Measurements from ENCODE around the gene FBXL19. TPM values are rescaled to one million over a fixed set of nuclear protein-coding genes. Genes with fewer than 3 reads are reported as not detected.

The FBXL19 gene
- total and polyA plus RNA-seq, 9 of the 15 experiments (the other 6 are each of a cell fraction or from before 2014, with no cell fraction given) = 0.13 to 48.0 (median 13.5) TPM; not detected in 1

DNA sequence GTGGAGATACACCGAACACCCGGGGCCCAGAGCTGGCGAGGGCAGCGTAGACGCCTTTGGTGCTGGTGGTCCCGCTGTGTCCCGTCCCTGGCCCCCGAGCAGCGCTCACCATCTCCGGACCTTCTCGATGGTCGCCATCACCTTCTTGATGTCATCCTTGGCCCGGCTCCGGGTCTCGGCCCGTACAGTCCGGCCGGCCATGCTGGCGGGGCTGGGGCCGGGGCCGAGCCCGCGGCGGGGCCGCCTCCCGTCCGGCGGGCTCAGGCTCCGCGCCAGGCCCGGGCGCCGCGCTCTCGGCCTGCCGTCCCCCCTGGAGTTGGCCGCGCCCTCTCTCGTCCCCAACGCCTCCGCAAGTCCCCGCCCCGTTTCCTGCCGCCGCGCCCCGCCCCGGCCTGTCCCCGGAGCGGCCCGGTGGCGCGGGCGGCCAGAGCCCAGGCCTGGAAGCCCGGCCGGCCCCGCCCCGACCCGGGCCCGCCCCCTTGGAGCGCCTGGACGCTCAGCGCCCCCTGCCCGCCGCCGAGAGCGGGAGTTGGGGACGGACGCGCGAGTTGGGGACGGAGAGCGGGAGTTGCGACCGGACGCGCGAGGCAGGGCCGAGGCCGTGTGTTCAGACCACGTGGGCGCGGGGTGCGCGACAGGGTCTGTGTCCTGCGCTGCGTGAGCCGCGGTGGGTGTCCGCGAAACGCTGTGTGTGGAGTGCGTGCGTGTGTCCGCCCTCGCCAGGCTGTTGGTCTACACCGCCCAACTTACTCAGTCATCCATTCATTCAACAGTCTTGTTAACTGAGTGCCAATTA is 29.4 kb upstream of the FBXL19 start, which contains the start of gene BCL7C (continued):
- TF ChIP-seq, protein P1, sequence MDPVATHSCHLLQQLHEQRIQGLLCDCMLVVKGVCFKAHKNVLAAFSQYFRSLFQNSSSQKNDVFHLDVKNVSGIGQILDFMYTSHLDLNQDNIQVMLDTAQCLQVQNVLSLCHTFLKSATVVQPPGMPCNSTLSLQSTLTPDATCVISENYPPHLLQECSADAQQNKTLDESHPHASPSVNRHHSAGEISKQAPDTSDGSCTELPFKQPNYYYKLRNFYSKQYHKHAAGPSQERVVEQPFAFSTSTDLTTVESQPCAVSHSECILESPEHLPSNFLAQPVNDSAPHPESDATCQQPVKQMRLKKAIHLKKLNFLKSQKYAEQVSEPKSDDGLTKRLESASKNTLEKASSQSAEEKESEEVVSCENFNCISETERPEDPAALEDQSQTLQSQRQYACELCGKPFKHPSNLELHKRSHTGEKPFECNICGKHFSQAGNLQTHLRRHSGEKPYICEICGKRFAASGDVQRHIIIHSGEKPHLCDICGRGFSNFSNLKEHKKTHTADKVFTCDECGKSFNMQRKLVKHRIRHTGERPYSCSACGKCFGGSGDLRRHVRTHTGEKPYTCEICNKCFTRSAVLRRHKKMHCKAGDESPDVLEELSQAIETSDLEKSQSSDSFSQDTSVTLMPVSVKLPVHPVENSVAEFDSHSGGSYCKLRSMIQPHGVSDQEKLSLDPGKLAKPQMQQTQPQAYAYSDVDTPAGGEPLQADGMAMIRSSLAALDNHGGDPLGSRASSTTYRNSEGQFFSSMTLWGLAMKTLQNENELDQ (CRISPR knock-in tag; IDR thresholded peaks at IDR 0.05; ENCODE audit: borderline replicate concordance) = no peak
- TF ChIP-seq SLC30A9 (CRISPR knock-in tag; IDR thresholded peaks at IDR 0.05) (no peak), EZH2 (IDR thresholded peaks at IDR 0.05; ENCODE audit: borderline replicate concordance, low read depth, low read length) (no peak), YY1 (IDR thresholded peaks at IDR 0.05; ENCODE audit: borderline replicate concordance in 1 of 3, control insufficient read depth in 1 of 3, extremely low read depth in 1 of 3, insufficient read depth in 3 of 3, insufficient read length in 1 of 3, insufficient replicate concordance in 2 of 3, low read depth in 1 of 3, low read length in 2 of 3) (peak in 2 of 3 experiments; percentile 17 to 25), POLR2AphosphoS2 (IDR thresholded peaks at IDR 0.05; ENCODE audit: low read length) (no peak), ETV1 (tag; conservative IDR thresholded peaks at IDR 0.05; ENCODE audit: low read depth) (peak; percentile 34; the same call in 1 of the 2 replicates), HDAC2 (IDR thresholded peaks at IDR 0.05) (peak; percentile 72), TARDBP (IDR thresholded peaks at IDR 0.05) (no peak), GTF2B (IDR thresholded peaks at IDR 0.05; ENCODE audit: extremely low read depth, insufficient read length) (no peak), ZBTB34 (CRISPR knock-in tag; IDR thresholded peaks at IDR 0.05) (no peak), CEBPG (CRISPR knock-in tag; IDR thresholded peaks at IDR 0.05) (0 out of 2 replicates have a peak, but pooled peaks have one; percentile 39), CEBPG (tag; conservative IDR thresholded peaks at IDR 0.05 in 1 of 2, IDR thresholded peaks at IDR 0.05 in 1 of 2) (no peak), ZNF592 (IDR thresholded peaks at IDR 0.05) (peak; percentile 99), DMBX1 (CRISPR knock-in tag; IDR thresholded peaks at IDR 0.05; ENCODE audit: borderline replicate concordance) (peak; percentile 79)
- TF ChIP-seq, protein P2, sequence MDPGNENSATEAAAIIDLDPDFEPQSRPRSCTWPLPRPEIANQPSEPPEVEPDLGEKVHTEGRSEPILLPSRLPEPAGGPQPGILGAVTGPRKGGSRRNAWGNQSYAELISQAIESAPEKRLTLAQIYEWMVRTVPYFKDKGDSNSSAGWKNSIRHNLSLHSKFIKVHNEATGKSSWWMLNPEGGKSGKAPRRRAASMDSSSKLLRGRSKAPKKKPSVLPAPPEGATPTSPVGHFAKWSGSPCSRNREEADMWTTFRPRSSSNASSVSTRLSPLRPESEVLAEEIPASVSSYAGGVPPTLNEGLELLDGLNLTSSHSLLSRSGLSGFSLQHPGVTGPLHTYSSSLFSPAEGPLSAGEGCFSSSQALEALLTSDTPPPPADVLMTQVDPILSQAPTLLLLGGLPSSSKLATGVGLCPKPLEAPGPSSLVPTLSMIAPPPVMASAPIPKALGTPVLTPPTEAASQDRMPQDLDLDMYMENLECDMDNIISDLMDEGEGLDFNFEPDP (CRISPR knock-in tag; IDR thresholded peaks at IDR 0.05) = 0 out of 2 replicates have a peak, but pooled peaks have one; percentile 39

Data from K562 (cell line).